SKM-1 treated with dmso at 0.1 percent for 144 hours (cell line): ENCODE results near the gene TCEA3.

Source experiments
- DNase-seq: peaks from one replicate; lab custom pipeline; 2025; ENCODE audit not compliant: unreplicated experiment; lab: John Stamatoyannopoulos, UW

TCEA3 gene

DNA sequence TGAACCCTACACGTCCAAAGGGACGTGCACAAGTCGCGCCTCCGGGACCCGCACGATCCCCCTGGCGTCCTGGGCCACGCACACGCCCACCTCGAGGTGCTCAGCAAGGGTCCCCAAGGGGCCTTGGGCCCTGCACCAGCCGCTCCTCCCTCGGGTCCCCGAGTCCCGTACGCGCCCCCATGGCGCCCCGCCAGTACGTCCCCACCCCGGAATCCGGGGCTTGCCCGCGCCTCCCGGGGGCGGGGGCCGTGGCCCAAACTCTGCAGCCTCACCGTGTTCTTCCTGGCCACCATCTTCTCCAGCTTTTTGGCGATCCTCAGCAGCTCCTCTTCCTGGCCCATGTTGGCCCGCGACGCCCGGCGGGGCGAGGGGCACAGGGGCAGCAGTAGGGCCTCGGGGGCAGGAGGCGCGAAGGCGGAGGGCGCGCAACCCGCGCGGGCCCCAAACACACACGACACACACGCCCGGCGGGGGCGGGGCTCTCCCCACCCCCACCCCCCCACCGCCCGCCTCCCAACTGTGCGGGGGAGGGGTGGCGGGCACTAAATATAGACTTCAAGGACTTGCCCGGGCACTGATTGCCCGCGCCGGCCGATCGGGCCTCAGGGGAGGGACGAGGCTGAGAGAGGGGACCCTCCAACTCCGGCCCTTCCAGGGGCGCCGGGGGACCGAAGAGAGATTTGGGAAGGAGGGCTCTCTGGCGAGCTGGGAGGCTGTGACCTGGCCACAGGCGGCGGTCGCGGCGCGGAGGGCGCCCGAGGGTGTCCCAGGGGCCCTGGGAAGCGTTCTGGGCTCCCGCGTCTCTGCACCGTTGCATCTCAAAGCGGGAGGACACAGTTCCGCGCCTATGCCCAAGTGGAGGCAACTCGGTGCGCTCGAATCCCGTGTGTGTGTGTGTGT is at the start of gene TCEA3:
TCEA3 (minus strand) TSS at position 456 of the 900 bp plus-strand sequence; CDS start at position 341, 115 bp downstream.
- DNase-seq = no peak

DNA sequence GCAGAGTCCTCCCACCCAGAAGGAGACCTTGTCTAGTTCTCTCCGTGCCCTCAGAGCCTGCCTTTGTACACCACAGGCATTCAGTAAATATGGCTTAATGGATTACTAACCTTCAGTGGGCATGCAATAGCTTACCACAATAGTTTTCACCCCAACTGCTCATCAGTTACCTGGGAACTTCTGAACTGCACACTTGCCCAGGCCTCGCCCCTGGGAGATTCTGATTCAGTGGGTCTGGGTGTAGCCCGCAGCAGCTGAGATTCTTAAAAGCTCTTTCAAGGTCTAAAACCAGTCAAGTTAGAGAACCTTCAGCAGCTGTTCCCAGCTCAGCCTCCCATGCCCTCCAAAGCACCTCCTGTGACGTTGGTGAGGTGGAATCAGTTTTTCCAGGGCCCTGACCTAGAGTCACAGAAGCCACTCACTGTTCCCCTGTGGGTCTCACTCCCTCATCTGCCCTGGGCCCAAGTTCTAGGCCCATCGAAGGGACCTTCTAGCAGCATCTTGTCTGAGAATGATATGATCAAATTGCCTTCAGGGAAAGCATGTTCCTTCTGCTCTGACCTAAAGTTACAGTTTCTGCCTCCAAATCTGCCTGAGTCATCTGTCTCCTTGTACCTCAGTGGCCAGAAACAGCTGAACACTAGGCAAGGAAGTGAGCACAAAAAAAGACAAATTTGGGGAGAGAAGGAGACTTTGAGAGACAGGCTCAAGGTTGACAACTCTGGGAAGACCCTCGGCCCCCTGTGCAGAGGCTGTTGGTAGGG is 48.7 kb upstream of the TCEA3 start:
- no peak for DNase-seq

DNA sequence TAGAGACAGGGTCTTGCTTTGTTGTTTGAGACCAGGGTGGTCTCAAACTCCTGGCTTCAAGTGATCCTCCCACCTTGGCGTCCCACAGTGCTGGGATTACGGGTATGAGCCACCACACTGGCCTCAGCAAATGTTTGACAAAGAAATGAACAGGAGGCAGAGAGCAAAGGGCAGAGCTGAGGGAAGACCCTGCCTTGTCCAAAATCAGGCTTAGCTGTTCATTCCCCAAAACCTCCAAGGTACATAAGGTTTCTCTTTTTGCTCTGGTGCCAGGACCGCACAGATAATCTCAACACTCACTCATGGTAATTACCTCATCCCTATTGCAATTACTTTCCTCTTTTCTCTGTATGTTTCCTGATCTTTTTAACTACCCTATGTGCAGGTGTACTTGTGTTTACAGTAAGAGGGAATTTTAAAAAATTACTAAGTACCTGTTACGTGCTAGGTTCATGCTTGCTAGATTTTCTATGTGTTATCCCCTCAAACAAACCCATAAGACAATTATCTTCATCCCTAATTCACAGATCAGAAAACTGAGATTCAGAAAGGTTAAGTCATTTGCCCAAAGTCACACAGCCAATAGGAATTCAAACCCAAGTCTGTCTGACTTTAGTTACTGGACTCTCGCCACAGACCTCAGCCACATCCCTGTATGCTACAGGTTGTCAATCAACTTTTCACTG is 47.9 kb upstream of the TCEA3 start:
- DNase-seq = no peak

DNA sequence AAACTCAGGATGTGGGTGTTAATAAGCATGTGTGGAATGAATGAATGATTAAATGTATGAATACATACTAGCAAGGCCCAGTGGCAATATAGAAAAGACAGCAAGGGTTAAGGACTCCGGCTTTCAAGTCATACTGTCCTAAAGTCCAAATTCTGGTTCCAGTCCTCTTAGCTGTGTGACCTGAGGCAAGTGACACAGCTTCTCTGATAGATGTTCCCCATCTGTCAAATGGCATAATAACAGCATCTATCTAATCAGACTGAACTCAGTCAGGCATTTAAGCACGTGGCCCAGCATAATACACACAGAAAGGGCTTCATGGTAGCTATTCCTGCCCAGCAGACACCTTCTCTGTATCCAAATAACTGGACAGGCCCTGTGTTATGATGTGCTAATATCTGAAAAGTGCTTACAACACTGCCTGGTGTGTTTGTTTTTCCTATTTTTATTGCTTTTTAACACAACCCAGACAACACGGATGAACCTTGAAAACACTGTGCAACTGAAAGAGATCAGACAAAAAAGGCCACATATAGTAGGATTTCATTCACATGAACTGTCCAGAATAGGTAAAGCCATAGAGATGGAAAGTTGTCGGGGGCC is 47.0 kb upstream of the TCEA3 start:
- DNase-seq = no peak

DNA sequence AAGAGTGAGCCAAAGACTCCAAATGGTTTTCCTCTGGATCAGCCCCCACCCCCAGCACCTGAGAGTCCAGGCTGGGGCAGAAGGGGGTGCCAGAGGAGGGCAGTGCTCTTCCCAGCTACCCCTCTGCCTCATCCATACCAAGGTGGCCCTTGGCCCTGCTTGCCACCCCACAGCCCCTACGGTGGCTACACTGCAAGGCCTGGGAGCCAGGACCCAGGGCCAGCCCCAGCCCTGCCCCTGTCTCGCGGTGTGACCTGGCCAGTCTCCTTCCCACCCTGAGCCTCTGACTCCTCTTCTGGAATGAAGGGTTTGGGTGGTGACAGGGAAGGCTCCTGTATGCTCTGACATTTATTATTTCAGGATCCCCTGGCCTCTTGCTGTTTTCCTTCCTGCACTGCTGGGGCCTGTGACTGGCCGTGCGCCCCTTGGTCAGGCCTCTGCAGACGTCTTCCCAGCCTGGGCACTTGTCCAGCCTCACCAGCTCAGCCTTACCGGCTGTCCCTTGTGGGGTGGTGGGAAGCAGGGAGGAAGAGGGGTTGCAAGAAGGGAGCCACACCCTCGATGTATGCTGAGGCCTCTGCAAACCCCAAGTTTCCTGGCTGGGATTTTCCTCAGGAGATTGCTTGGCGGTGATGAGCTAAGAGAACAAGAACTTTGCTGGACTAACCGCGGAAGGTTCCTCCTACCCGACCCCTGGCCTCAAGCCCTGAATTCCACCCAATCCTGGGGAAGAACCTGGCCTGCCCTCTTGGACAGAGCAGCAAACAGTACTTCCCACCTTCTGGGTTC is 45.9 kb upstream of the TCEA3 start:
- no peak for DNase-seq

DNA sequence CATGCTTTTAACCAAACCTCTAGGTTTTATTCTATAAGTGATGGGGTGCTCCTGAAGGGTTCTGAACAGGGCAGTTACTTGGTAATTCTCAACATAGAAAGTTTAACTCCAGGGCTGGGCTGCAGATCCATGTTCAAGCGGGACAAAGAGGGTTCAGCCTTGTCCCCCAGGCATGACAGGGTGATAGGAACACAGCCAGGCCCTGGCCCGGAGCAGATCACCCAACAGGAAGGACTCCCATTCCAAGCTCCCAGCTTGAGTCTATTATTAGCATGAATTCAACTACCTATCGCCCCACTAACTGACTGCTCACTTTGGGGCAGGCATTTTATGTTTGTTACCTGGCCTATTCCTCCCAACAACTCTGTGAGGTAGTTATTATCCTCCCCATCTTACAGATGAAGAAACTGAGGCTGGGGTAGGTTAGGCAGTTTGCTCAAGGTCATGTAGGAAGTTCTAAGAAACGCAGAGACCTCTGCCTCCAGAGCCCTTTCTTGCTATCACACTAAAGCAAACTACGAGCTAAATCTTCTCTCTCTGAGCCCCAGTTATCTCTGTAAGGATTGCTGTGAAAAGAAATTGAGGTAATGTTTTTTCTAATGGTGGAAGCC is 44.9 kb upstream of the TCEA3 start:
- no peak for DNase-seq

DNA sequence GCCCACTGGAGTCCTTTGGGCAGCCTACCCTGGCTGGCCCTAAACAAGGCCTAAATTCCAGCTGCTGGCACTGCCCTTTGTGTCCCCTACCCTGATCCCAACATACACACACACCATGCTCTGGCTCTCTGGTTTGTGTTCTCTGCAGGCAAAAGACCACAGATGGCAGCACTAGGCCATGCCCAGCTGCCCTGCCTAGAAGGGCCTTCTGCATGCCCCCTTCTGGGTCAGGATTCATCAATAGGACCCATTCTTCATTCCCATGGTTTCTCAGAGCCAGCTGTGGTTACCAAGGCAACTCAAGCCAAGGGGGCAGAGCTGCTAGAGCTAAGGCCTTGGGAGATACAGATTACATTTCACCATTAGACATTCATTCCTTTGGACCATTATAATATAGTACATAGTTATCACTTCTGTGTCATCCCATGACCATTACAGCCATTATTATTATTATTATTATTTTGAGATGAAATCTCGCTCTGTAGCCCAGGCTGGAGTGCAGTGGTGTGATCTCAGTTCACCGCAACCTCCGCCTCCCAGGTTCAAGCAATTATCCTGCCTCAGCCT is 42.0 kb upstream of the TCEA3 start:
- no peak for DNase-seq

DNA sequence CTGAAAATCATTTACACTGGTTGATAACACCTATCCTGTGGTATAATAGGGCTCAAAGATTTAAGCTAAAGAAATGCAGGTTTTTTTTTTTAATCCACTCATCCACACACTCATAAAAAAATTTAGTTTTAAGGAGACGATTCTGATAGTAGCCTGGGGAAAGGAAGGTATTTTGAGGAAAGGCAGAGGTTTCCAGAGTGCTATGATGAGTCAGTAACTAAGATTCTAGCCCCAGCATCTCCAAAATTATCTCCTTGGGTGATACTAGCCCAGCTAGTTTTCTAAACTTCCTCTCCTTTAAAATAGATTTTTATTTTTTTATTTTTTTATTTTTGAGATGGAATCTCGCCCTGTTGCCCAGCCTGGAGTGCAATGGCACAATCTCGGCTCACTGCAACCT is 38.7 kb upstream of the TCEA3 start:
- DNase-seq = no peak

DNA sequence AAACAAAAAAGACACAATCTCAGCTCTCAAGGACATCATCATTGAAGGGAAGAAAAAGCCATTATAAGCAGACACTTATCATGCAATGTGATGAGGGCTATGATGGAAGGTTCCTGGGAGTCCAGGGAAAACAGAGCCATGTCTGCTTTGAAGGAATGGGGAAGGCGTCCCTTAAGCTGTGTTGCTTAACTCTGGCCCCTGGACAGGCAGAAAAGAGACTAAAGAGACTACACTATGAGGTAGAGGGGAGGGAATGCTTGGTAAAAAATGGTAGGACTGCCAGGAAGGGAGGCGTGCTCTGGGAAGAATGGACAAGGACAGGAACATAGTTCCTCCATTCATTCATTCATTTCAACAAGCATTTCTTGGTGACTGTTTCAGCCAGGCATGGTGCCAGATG is 38.2 kb upstream of the TCEA3 start:
- DNase-seq = no peak

DNA sequence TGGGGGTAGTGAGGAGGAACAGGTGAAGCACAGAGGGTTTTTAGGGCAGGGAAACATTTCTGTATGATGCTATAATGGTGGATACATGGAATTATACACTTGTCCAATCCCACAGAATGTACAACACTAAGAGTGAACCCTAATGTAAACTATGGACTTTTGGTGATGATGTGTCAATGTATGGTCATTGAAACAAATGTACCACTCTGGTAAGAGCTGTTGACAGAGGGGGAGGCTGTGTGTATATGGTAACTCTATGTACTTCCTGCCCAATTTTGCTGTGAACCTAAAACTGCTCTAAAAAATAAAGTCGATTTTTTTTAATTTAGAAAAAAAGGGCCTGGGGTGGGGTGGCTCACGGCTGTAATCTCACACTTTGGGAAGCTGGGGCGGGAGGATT is 36.5 kb upstream of the TCEA3 start:
- DNase-seq = no peak

DNA sequence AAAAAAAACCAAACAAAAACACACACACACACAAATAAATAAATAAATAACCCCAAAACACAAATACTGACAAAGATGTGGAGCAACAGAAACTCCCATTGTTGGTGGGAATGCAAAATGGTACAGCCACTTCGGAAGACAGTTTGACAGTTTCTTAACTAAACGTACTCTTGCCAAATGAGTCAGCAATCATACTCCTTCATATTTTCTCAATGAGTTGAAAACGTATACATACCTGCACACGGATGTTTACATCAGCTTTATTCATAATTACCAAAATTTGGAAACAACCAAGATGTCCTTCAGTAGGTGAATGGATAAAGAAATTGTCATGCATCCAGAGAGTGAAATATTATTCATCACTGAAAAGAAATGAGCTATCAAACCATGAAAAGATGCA is 36.0 kb upstream of the TCEA3 start:
- no peak for DNase-seq

DNA sequence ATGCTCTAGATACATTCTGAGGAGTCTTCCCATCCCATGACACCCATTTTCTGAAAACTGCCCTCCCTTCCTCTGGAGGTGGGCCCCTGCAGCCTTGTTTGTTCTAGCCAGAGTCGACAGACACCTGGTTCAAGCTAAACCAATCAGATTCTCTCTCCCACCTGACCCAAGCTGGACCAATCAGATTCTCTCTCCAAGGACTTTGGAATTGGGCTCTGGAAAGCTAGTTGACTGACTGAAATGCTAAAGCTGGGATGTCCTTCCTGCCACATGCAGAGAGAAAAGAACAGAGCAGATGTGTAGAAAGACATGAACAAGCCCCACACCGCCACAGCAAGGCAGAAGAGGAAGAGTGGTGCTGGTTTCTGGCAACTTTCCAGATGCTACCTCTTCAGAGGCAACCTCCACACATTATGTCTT is 34.8 kb upstream of the TCEA3 start:
- no peak for DNase-seq

DNA sequence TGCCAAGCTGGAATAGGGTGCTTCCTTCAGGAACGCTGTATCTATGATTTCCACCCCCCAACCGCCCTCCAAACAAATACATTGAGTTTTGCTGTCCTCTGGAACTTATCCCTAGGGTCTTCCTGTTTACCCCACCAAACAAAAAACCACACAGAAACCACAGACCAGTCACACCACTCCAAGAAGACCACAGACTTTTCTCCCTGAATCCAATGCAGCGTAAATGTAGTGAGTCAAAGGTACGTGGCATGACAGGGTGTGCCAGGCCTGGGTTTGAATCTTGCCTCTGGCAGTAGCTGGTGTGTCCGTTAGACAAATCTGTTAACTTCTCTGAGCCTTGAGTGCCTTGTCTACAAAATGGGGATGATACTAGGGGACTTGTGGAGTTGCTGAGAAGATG is 31.7 kb upstream of the TCEA3 start:
- no peak for DNase-seq

DNA sequence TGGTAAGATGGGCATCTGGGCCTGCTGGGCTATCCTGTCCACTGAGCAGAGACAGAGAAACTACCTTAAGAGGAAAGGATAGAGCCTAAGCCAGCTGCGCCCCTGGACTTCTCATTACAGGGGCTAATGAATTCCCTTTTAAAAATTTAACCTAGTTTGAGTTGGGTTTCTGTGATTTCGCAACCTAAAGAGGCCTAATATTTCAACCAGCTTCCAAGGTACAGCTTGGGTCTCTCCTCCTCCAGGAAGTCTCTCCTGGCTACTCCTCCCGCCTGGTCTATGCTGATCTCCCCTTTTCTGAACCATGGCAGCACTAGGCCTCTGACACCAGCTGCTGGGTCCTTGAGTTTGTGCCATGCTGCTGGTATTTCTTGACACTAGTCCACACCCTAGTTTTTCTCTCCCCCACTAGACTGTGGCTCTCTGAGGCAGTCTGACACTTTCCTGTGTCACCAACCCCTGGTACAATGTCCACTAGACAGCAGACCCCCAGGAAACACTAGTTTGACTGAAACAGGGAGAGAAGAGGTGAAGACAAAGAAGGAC is 29.0 kb upstream of the TCEA3 start:
- DNase-seq = no peak

DNA sequence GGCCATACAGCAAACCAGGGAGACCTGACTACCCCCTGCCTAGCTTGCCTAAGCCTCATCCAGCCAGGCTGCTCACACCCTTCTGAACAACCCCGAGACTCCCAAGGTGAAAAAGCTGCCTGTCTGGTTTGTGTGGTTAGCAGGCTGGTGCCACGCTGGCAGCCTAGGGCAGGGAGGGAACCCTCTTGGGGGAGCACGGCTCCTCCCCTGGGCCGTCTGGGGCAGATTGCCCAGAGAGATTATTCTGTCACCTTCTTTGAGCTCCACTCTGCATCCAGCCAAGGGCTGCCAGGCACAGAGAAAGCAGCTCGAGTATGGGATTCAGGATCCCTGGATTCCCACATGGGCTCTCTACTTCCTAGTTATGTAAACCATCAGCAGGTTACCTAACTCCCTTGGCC is 27.5 kb upstream of the TCEA3 start:
- no peak for DNase-seq

DNA sequence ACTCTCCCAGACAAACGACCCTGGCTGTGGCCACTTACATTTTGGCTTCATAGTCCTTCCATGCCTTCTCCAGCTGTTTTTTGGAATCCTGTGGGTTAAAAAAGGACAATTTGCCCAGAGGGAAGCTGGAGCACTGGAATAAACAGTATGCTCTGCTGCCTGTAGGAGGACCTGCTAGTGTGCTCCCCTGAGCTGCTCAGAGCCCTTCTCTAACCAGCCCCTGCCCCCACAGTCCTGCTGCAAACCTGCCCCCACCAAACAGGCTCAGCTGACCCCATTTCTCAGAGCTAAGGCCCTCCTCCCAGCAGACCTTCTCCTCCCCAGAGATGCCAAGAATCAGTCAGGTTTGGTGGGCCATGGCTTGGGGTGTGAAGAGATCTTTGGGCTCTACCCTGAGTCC is 26.9 kb upstream of the TCEA3 start:
- DNase-seq = no peak

DNA sequence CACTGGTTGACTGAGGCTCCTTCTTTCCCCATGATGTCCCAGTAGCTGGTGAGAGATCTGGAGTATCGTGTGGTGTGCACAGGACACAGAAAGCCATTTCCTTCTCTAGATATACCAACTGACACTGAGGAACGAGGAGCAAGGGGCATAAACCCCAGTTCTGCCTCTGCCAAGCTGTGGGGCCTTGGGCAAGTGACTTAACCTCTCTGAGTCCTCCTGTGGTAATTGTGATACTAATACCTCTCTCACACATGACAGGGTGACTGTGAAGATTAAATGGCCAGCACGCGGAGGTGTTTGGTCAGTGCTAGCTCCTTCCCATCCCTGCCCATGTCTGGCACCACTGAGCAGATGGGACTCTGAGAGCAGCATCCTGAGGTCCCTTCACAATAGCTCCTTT is 26.3 kb upstream of the TCEA3 start:
- DNase-seq = no peak

DNA sequence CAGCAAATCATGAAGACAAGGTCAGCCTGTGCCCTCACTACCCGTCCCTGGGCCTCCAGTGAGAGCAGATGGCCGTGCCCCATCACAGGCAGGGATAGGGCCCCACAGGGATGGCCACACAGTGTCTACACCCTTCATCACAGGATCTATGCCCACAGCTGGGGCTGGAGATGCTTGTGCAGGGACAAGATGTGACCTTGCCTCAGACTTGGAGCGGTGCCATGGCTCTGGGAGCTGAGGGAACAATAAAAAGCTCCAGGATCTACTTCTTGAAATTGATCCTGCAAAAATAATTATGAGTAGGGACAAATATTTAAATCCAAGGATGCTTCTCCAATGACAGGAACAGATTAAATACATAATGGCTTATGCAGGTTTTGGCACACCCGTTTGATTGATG is 25.4 kb upstream of the TCEA3 start:
- no peak for DNase-seq

DNA sequence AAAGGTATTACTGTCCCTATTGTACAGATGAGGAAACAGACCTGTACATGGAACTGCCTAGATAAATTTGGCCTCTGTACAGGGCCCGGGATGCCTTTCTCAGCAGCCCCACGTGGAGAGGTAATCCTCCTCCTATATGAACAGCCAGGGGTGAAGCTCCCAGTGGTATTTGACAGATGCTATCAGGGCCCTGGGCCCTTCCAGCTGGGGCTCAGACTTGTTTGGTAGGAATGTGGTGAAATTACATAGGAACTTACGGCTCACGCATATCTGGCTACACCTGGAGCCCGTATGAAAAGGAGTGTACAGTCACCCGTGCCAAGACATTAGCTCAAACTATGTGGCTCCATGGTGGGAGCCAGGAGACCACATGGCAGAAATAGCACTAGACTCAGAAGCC is 24.8 kb upstream of the TCEA3 start:
- DNase-seq = no peak

DNA sequence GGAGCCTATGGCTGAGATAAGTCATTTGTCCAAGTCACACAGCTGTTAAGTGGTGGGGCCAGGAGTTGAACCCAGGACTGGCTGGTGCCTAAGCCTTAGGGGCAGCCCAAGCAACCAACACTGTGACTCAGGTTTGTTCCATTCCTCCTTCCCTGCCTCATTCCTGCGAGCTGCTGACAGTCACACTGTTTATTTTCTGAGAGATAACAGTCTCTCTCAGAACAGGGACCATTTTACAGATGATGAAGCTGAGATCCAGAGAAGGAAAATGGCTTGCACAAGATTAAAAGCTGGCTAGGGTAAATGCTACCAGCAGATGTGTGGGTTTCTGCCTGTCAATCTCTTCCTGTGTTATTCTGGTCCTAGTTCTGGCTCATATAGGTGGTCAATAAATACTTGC is 24.3 kb upstream of the TCEA3 start:
- DNase-seq = no peak
